Calu3 (cell line): Measurements from ENCODE around the gene ZBTB14. TPM values are rescaled to one million over a fixed set of nuclear protein-coding genes. Genes with fewer than 3 reads are reported as not detected.

ENCODE experiments used
- BruUV-seq: library from RNA; stranded (reverse); fragments of 400-500 nt; replicated peaks from 2 replicates; lab custom pipeline; 2021; lab: Mats Ljungman, UMichigan
- CTCF ChIA-PET: fragments of 300-600 bp; sonication (Branson Sonifier 250); formaldehyde crosslinking; loops from one replicate; lab custom pipeline; 2022; ENCODE audit warnings: antibody characterized with exemption; lab: Charles Lee
- DNase-seq: peaks from one replicate; pipeline ENCODE4 v3.0.0; 2022
- H3K27ac Mint-ChIP-seq: one replicate; pipeline ENCODE4 v1.8.0; 2022; ENCODE audit warnings: mixed read lengths; ENCODE audit not compliant: unreplicated experiment
- H3K27me3 Mint-ChIP-seq: one replicate; pipeline ENCODE4 v1.8.0; 2022; ENCODE audit warnings: mixed read lengths; ENCODE audit not compliant: unreplicated experiment
- H3K36me3 Mint-ChIP-seq: one replicate; pipeline ENCODE4 v1.8.0; 2022; ENCODE audit warnings: mild to moderate bottlenecking, moderate library complexity, mixed read lengths; ENCODE audit not compliant: insufficient read depth, unreplicated experiment
- H3K4me1 Mint-ChIP-seq: one replicate; pipeline ENCODE4 v1.8.0; 2022; ENCODE audit warnings: mild to moderate bottlenecking, low read depth, mixed read lengths; ENCODE audit not compliant: unreplicated experiment
- H3K4me3 Mint-ChIP-seq: one replicate; pipeline ENCODE4 v1.8.0; 2022; ENCODE audit warnings: mild to moderate bottlenecking, low read depth, moderate library complexity, mixed read lengths; ENCODE audit not compliant: unreplicated experiment
- H3K9me3 Mint-ChIP-seq: one replicate; pipeline ENCODE4 v1.8.0; 2022; ENCODE audit warnings: low read depth, mixed read lengths; ENCODE audit not compliant: unreplicated experiment
- CTCF ChIP-seq: fragments of 200-600 bp; IDR thresholded peaks from one replicate; pipeline ENCODE4 v1.8.0; 2022; ENCODE audit warnings: antibody characterized with exemption; ENCODE audit not compliant: unreplicated experiment
- intact Hi-C: fragments of 100-400 bp; cut with micrococcal nuclease; formaldehyde crosslinking; loops from one replicate; pipeline ENCODE4 v1.10.0; 2022; ENCODE audit not compliant: unreplicated experiment
- total RNA-seq: library from RNA; stranded (reverse); gene quantifications from 2 replicates; pipeline ENCODE4 v1.2.3, GENCODE V29; 2022

ZBTB14 gene
- total RNA-seq, 1 experiment from 2014 or later, result 12.9 TPM

- H3K4me3 Mint-ChIP-seq, result peak overlapping the region; percentile 89
- peaks cover 8% of the 10 kb centered on the region for H3K4me1 Mint-ChIP-seq
- CTCF ChIA-PET, result interaction anchor here (0.6 to 0.7 kb wide), 2 partner anchors 9 to 147 kb away, joined by 3 read pairs; no protein-coding TSS in a partner anchor
- no TSS peak for BruUV-seq
- peak overlapping the region; percentile 85 for H3K27ac Mint-ChIP-seq
- DNase-seq, result peak; percentile 92
- no peaks in the 10 kb centered on the region for H3K27me3 Mint-ChIP-seq
- H3K36me3 Mint-ChIP-seq, result peaks cover 24% of the 10 kb centered on the region
- H3K9me3 Mint-ChIP-seq, result no peaks in the 10 kb centered on the region
- intact Hi-C loops, result no loop called here
- no peak for TF ChIP-seq CTCF
These were observed 617 bp upstream of the ZBTB14 start for GRCh38 chr18:5295981-5296705.

GRCh38 chr18:5294457-5295230 is 882 bp downstream of the ZBTB14 start:
- DNase-seq, result peak; percentile 41
- Mint-ChIP-seq H3K27me3 (no peaks in the 10 kb centered on the region), H3K4me3 (peak overlapping the region; percentile 89), H3K9me3 (no peaks in the 10 kb centered on the region), H3K27ac (peak overlapping the region; percentile 39), H3K36me3 (peaks cover 24% of the 10 kb centered on the region), H3K4me1 (peaks cover 8% of the 10 kb centered on the region)
- intact Hi-C loops, result no loop called here
- no TSS peak for BruUV-seq
- CTCF ChIA-PET, result interaction anchor here (1.3 kb wide), 1 partner anchor 49 kb away, joined by 3 read pairs; no protein-coding TSS in a partner anchor
- TF ChIP-seq CTCF, result no peak

- CTCF ChIA-PET, result no interaction called here
- no peaks in the 10 kb centered on the region for H3K27me3 Mint-ChIP-seq
- BruUV-seq, result no TSS peak
- H3K36me3 Mint-ChIP-seq, result peaks cover 24% of the 10 kb centered on the region
- H3K4me3 Mint-ChIP-seq, result peak overlapping the region; percentile 89
- no peak for DNase-seq
- H3K9me3 Mint-ChIP-seq, result no peaks in the 10 kb centered on the region
- peak overlapping the region; percentile 39 for H3K27ac Mint-ChIP-seq
- peaks cover 8% of the 10 kb centered on the region for H3K4me1 Mint-ChIP-seq
- intact Hi-C loops, result no loop called here
- no peak for TF ChIP-seq CTCF
These were observed 1.4 kb downstream of the ZBTB14 start for GRCh38 chr18:5294113-5294456.

- BruUV-seq, result no TSS peak
- H3K27ac Mint-ChIP-seq, result no peak overlapping the region
- no peaks in the 10 kb centered on the region for H3K4me1 Mint-ChIP-seq
- no peaks in the 10 kb centered on the region for H3K36me3 Mint-ChIP-seq
- H3K4me3 Mint-ChIP-seq, result no peak overlapping the region
- CTCF ChIA-PET, result no interaction called here
- no peaks in the 10 kb centered on the region for H3K9me3 Mint-ChIP-seq
- no peak for TF ChIP-seq CTCF
- no peak for DNase-seq
- intact Hi-C loops, result loop anchor here (5.0 kb wide), 1 partner anchor 51 kb away; no protein-coding TSS in a partner anchor
- no peaks in the 10 kb centered on the region for H3K27me3 Mint-ChIP-seq
These were observed 7.0 kb downstream of the ZBTB14 start for GRCh38 chr18:5288517-5288935.
